Hematopoietic multipotent progenitor cell treated with erythropoietin and hydrocortisone succinate and interleukin-3 and kit ligand, for 4 days (in vitro differentiated cells): ENCODE results near the gene STIM1.
"Not testable (repeated sequence)": the region's sequence is repeated elsewhere in the genome, so short reads cannot be mapped to it uniquely, and the experiment has no call there.

Source experiments
- DNase-seq: peaks from one replicate; pipeline ENCODE4 v3.0.0-alpha.2; 2015

The STIM1 gene

GRCh38 chr11:3989276-3989920, 133.9 kb downstream of the STIM1 start:
- DNase-seq = no peak

GRCh38 chr11:3989921-3990290, 134.4 kb downstream of the STIM1 start:
- DNase-seq = no peak

- no peak for DNase-seq
Measured at GRCh38 chr11:3990406-3990805, 134.9 kb downstream of the STIM1 start.

GRCh38 chr11:3992964-3993363, 137.5 kb downstream of the STIM1 start:
- no peak for DNase-seq

- peak; percentile 54 for DNase-seq
Measured at GRCh38 chr11:3994030-3994640, 138.7 kb downstream of the STIM1 start.

GRCh38 chr11:3995307-3995706, 139.8 kb downstream of the STIM1 start:
- no peak for DNase-seq

DNA sequence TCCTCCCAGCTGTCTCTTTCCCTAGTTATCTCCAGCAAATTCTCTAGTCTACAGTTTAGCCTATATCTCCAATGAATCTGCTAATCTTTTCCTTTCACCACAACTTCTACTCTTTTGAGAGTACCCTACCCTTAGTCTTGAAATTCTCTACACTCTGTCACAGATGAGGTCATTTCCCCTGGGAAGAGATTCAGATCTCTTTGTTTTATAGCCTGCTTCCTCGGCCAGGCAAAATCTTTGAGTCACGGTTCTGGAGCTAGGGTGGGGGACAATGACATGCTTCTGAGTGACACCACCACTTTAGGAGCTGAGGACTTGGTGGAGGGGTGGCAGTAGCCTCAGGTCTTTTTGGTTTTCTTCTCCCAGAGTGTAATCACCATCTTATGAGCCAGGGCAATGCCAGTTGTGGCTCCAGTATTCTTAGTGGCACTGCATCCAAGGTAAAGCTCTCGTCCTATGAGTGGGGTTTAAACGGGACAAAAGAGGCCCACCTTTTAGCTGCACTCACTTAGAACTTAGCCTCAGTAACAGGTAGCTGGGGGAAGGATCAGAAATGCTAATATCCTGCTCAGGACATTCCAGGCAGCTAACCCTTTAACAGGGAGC, 140.6 kb downstream of the STIM1 start:
- DNase-seq = peak; percentile 67

DNA sequence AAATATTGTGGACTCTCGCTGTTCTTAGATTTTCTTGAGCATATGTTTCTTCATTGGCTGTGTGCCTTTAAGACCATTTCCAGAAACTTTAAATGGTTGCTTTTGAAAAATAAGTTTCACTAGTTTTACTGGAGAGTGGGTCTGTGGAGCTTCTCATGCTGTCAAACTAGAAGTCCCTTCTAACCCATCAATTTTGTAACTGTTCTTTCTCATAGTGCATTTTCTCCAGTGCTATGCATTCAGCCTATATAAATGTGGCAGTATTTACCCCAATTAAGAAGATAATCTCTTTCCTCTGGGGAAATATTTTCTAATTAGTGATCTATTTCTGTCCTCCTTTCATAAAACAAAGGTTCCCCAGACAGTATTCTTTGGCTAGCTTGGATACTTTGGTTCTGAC, 141.2 kb downstream of the STIM1 start:
- no peak for DNase-seq

DNA sequence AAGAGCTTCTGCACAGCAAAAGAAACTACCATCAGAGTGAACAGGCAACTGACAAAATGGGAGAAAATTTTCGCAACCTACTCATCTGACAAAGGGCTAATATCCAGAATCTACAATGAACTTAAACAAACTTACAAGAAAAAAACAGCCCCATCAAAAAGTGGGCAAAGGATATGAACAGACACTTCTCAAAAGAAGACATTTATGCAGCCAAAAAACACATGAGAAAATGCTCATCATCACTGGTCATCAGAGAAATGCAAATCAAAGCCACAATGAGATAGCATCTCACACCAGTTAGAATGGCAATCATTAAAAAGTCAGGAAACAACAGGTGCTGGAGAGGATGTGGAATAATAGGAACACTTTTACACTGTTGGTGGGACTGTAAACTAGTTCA, 149.3 kb downstream of the STIM1 start:
- not testable (repeated sequence) for DNase-seq

- no peak for DNase-seq
Measured at GRCh38 chr11:4006946-4007680, 151.6 kb downstream of the STIM1 start.

GRCh38 chr11:4008116-4008515, 152.7 kb downstream of the STIM1 start:
- no peak for DNase-seq

GRCh38 chr11:4016602-4017001, 161.1 kb downstream of the STIM1 start:
- peak; percentile 43 for DNase-seq

DNA sequence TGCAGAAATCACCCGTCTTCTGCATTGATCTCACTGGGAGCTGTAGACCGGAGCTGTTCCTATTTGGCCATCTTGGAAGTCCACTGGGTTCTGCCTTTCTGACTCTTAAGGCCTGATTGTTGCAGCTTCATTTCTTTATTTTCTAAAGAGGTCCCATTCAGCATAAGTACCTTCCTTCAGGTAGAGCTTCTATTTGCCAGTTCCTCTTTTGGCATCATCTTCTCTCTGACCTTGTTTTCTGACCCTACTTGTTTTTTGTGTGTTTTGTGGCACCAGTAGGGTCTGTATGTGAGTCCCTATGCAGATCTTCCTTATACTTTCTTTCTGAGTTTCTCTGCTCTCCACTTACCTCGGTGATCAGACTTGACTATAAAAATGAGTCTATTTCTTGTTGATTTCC, 161.7 kb downstream of the STIM1 start:
- DNase-seq = no peak

GRCh38 chr11:4018641-4019040, 163.2 kb downstream of the STIM1 start:
- DNase-seq = no peak

DNA sequence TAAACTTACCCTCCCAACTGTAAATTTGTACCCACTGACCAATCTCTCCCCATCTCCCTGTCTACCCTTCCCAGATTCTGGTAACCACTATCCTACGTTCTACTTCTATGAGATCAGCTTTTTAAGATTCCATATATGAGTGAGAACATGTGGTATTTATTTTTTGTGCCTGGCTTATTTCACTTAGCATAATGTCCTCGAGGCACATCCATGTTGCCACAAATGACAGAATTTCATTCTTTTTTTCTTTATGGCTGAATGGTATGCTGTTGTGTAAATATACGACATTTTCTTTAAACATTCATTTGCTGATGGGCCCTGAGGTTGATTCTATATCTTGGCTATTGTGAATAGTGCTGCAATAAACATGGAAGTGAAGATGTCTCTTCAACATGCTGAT, 164.4 kb downstream of the STIM1 start:
- DNase-seq = no peak

GRCh38 chr11:4022669-4023068, 167.2 kb downstream of the STIM1 start:
- no peak for DNase-seq

DNA sequence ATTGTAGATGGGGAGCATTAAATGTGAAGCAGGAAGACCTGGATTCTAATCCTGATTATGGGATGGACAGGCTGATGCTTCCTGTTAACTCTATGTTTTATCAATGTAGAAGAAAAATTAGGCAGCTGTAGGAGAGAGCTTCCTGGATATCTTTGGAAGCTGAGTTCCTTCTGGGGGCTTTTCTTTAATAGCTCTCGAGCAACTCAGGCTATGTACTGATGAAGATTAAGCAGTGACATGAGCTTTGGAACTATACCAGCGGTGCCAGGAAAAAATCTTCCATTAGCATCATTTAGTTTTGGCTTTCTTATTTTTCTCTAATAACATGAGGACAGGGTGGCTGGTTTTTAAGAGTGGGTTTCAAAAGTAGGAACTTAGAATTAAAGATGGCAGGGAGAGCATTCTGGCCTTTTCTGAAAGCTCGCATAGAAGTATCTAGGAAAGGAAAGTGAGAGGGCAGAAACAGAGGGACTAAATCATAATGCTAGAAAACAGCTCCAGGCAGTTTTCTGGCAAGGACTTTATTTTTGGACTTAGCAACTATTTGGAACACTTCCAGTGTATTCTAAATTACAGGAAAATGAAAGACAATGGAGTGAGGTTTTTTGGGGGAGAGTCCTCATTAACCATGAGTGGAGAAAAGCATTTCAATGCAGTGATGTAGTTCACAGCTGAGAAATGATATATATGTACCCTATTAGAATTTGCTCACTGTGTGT, 169.9 kb downstream of the STIM1 start:
- DNase-seq = no peak

- DNase-seq = no peak
Measured at GRCh38 chr11:4025967-4026324, 170.5 kb downstream of the STIM1 start.

- no peak for DNase-seq
Measured at GRCh38 chr11:4026389-4026788, 170.9 kb downstream of the STIM1 start.

- no peak for DNase-seq
Measured at GRCh38 chr11:4027746-4028145, 172.3 kb downstream of the STIM1 start.

DNA sequence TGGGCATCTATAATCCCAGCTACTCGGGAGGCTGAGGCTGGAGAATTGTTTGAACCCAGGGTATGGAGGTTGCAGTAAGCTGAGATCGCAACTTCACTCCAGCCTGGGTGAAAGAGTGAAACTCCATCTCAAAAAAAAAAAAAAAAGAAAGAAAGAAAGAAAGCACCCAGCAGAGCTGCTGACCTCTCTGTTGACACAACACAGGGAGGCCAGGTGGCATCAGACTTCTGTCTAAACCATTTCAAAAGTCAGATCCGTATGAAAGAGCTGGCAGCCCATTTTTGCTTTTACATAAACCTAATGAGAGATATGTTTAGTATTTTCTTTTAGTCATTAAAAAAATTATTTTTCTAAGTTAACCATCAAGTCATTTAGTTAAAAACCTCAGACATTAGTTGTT, 174.7 kb downstream of the STIM1 start:
- DNase-seq = no peak

- no peak for DNase-seq
Measured at GRCh38 chr11:4032097-4032496, 176.6 kb downstream of the STIM1 start.

GRCh38 chr11:4035985-4036384, 180.5 kb downstream of the STIM1 start:
- DNase-seq = no peak
